NCI-H2107 treated with DMSO at 0.1 percent for 48 hours (cell line): ENCODE measurements around the gene GPBP1L1.
"Not testable (repeated sequence)": the region's sequence is repeated elsewhere in the genome, so short reads cannot be mapped to it uniquely, and the experiment has no call there.

Experiments used
- DNase-seq: peaks from one replicate; lab custom pipeline; 2025; ENCODE audit not compliant: unreplicated experiment; lab: John Stamatoyannopoulos, UW

The GPBP1L1 gene

GRCh38 chr1:45604239-45604638 is 82.1 kb downstream of the GPBP1L1 start:
- DNase-seq = no peak

- not testable (repeated sequence) for DNase-seq
These were observed 89.6 kb downstream of the GPBP1L1 start for GRCh38 chr1:45596765-45597164.

- no peak for DNase-seq
These were observed 91.9 kb downstream of the GPBP1L1 start for GRCh38 chr1:45594412-45594811.

- DNase-seq = no peak
These were observed 96.5 kb downstream of the GPBP1L1 start for GRCh38 chr1:45589861-45590260.

- DNase-seq = no peak
These were observed 99.6 kb downstream of the GPBP1L1 start for GRCh38 chr1:45586769-45587168.

- no peak for DNase-seq
These were observed 100.7 kb downstream of the GPBP1L1 start for GRCh38 chr1:45585496-45586075.

GRCh38 chr1:45585110-45585426 is 101.3 kb downstream of the GPBP1L1 start:
- DNase-seq = no peak

- DNase-seq = peak; percentile 88
These were observed 101.8 kb downstream of the GPBP1L1 start for GRCh38 chr1:45584351-45585109.

GRCh38 chr1:45583666-45584350 is 102.5 kb downstream of the GPBP1L1 start, which contains the start of gene NASP:
Gene NASP (plus strand): TSS chr1:45584041. CDS start chr1:45584147, 106 bp downstream.
- DNase-seq = peak; percentile 77

- peak; percentile 98 for DNase-seq
These were observed 103.1 kb downstream of the GPBP1L1 start for GRCh38 chr1:45583264-45583665.
